HG03280 (cell line): ENCODE data around the gene PBRM1.
A peak's percentile ranks its signal among the peaks of the same experiment; 100 is the strongest.

Experiments used
- ATAC-seq: cut with Tn5 transposase; IDR thresholded peaks from one replicate; pipeline ENCODE4 v1.9.1; 2021; ENCODE audit warnings: mild to moderate bottlenecking, moderate library complexity; ENCODE audit not compliant: unreplicated experiment

PBRM1 gene

GRCh38 chr3:52537726-52538421 lies 147.8 kb downstream of the PBRM1 start:
- no peak for ATAC-seq

- ATAC-seq = no peak
Observed at GRCh38 chr3:52537165-52537620, 148.5 kb downstream of the PBRM1 start.

GRCh38 chr3:52536369-52537164 lies 149.1 kb downstream of the PBRM1 start, which contains the start of gene UQCC5:
Gene UQCC5, plus strand, starts transcription at chr3:52536605. Its CDS starts 151 bp downstream, at chr3:52536756.
- ATAC-seq = peak; percentile 83

DNA sequence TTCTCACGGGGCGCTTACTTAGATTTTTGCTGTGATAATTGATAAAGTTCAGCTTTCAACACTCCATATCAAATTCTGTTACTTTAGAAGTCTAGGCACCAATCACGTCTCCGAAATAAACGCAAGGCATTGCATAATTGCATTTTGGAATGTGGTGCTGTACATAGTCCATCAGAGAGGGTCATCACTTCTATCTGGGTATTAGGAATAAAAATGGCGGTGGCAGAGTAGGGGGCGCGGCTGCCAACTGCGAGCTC lies 149.7 kb downstream of the PBRM1 start:
- ATAC-seq = no peak

DNA sequence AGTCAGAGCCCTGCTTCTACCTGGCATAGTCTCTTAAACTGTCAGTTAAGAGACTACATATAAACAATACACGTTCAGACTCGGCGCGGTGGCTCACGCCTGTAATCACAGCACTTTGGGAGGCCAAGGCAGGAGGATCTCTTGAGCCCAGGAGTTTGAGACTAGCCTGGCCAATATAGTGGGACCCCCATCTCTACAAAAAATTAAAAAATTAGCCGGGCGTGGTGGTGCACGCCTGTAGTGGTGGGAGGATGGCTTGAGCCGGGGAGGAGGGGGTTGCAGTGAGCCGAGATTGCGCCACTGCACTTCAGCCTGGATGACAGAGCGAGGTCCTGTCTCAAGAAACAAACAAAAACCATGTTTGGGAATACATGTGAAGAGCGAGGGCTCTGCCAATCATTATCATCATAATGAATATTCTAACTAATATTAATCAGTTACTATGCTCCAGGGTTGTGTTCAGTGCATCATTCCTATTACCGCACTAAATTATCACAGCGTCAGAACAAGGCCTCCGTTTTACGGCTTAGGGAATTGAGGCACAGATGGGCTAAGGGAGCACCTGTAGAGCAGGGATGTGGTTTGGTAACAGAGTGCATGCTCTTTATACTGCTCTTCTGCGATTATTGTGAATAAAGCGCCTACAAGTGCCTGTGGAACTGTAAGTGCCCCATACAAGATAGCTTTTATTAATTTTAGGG lies 150.2 kb downstream of the PBRM1 start:
- ATAC-seq = no peak

- ATAC-seq = no peak
Observed at GRCh38 chr3:52534281-52535183, 151.2 kb downstream of the PBRM1 start.

DNA sequence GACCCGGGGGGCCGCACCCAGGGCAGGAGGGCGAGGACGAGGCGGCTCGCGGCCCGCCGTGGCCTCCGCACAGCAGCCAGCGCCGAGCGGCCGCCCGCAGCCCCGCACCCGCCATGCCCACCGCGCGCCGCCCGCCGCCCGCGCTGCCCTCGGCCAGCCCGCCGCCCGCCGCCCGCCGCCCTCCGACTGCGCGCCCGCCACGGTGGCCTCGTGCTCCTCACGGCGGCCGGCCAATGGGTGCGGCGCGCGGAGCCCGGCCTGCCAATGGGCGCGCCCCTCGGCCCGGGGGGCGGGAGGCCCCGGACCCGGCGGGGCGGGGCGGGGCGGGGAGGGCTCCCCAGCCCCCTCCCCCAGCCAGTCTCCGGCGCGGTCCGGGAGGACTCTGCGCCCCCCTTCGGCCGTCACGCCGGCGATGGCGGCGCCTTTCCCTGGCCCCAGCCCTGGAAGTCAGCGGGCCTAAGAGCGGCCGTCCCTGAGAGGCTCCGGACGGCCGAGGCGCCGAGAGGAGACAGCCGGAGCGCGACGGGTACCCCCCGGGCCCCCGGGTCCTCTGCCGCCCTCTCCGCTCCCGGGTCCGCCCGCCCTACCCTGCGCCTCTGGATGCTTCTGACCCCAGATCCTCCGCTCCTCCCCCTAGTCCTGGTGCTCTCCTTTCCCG lies 152.0 kb downstream of the PBRM1 start, which contains the start of gene NT5DC2:
NT5DC2 (minus strand) TSS at position 235 of the 658 bp plus-strand sequence; CDS start at position 115, 120 bp downstream.
- peak; percentile 44 for ATAC-seq

DNA sequence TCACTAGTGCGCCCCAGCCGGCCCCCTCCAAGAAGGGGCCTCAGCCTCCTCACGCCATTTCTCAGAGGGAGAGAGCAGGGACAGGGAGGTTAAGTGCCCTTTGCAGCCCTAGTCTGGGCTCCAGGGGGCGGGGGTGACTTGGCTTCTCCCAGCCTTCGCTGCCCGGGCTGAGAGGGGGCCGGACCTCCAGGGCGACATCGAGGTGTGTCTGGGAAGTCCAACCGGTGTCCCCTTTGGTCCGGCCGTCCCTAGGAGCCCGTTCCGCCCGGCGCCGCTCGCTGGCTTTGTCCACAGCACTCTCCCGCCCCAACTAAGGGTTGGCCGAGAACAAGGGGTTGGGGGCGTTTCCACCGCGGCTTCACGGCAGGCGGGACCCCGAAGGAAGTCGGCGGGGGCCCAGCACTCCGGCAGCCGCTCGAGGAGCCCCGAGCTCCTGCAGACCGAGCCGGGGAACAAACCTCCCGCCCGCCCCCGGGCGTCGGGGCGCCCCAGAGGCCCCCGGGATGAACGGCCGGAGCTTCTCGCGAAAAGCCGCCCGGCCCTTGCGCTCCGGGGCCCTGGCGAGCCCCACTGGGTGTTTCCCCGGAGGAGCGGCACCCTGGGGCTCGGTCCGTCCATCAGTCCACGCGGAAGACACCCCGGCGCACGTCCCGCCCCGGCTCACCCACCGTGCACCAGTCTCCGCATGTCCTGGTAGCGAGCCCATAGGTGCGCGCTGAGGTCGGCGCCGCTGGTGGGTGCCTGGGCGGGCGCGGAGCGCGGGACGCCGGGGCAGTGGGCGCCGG lies 152.7 kb downstream of the PBRM1 start:
- ATAC-seq = no peak

GRCh38 chr3:52532517-52532837 lies 153.2 kb downstream of the PBRM1 start:
- no peak for ATAC-seq

DNA sequence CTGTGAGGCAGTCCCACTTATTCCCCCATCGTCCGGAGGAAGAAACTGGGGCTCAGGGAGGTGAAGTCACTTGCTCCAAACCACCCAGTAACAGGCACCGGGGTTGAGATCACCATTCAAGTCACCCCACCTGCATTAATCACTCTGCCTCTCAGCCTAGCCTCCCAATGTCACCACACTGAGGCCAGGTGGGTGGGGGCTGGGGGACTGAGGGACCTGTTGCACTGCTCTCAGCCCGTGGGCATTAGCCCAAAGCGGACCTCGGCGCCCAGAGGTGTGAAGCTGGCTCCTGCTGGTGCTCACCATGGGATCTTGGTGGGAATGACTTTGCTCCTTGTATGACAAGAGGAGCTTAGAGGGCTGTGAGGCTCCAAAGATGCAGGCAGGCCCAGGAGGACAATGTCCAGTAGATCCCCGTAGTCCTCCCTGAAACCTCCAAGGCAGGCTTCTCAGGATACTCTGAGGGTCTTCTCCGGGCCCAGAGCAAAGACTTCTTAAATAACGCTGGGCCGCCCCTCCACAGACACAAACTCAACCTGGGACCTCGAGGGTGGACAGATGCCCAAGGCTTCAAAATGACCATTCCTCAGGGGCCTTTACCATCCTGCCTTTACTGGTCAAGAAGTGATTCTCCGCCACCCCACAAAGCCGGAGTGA lies 153.7 kb downstream of the PBRM1 start:
- no peak for ATAC-seq

- no peak for ATAC-seq
Observed at GRCh38 chr3:52530918-52531826, 154.5 kb downstream of the PBRM1 start.

GRCh38 chr3:52529376-52530333 lies 156.1 kb downstream of the PBRM1 start:
- no peak for ATAC-seq

DNA sequence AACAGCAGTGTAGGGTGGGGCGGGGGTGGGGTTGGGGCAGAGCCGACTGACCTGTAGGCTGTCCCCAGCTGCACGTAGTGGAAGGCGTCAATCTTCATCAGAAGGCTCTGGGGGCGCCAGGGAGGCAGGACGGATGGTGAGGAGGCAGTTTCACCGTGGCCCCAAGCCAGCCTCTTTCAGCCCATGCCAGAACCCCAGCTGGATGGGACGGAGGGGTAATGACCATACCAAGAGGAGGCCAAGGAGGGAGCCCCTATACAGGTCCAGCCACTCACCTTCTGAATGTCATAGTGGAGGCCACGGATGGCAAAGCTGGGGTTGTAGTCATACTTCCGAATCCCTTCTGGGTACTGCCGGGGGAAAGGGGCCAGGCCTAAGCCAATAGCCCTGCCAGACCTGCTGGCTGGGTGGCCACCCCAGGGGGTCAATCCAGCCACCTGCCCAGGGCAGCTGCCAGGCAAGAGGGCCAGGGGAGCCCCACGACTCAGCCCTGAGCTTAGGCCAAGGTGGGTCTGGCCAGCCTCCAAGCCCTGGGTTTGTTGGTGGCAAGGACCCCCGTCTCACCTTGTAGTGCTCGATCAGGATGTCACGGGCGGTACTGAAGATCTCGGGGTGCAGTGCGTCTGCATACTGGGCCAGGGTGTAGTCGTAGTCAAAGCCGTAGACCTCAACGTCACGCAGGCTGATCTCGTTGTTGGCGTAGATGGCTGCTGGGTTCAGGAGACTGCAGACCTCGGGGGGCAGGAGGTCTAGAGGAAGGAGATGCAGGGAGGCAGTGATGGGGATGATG lies 156.9 kb downstream of the PBRM1 start:
- ATAC-seq = no peak

DNA sequence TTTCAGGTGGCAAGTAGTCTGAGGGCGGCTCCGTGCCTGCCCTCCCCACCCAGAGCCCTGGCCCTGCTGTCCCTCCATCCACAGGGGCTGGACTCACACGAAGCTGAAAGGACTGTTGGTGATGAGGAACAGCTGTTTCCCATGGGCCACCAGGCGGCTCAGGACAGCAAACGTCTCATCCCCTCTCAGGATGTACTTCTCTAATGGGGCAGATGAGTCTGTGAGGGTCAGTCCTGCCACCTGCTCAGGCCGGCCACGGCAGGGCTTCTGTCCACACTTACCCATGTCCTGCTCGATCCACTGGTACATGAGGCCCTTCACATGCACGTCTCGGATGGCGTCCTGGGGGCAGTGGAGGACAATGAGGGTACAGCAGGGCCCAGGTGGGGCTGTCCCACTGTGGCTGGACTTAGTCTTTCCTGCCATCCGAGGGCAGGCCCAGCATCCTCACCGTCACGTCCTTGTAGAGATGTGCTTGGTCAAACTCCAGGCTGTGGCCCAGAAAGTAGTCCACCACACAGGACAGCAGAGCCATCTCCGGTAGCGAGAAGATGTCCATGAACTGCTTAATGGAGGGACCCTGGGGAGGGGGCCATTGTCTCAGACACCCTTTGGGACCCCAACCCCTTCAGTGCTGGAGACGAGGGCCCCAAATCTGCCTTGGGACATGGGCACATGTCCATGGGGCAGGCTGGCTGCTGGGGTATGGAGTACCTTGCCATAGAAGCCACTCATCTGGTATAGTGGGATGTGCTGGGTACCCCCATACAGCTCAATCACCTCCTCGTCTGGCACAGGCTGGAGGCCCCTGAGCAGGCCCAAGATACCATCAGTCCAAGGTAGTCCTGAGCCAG lies 157.8 kb downstream of the PBRM1 start:
- no peak for ATAC-seq
